Measurements from ENCODE around the gene SLC12A5.

- TF ChIP-seq, protein P1, sequence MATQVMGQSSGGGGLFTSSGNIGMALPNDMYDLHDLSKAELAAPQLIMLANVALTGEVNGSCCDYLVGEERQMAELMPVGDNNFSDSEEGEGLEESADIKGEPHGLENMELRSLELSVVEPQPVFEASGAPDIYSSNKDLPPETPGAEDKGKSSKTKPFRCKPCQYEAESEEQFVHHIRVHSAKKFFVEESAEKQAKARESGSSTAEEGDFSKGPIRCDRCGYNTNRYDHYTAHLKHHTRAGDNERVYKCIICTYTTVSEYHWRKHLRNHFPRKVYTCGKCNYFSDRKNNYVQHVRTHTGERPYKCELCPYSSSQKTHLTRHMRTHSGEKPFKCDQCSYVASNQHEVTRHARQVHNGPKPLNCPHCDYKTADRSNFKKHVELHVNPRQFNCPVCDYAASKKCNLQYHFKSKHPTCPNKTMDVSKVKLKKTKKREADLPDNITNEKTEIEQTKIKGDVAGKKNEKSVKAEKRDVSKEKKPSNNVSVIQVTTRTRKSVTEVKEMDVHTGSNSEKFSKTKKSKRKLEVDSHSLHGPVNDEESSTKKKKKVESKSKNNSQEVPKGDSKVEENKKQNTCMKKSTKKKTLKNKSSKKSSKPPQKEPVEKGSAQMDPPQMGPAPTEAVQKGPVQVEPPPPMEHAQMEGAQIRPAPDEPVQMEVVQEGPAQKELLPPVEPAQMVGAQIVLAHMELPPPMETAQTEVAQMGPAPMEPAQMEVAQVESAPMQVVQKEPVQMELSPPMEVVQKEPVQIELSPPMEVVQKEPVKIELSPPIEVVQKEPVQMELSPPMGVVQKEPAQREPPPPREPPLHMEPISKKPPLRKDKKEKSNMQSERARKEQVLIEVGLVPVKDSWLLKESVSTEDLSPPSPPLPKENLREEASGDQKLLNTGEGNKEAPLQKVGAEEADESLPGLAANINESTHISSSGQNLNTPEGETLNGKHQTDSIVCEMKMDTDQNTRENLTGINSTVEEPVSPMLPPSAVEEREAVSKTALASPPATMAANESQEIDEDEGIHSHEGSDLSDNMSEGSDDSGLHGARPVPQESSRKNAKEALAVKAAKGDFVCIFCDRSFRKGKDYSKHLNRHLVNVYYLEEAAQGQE (IDR thresholded peaks at IDR 0.05; ENCODE audit: insufficient read depth in 1 of 2, low read depth in 2 of 2, low read length in 2 of 2), result no peak
- TF ChIP-seq POLR2AphosphoS5 (IDR thresholded peaks at IDR 0.05; ENCODE audit: low read depth, low read length) (no peak), SIN3A (IDR thresholded peaks at IDR 0.05; ENCODE audit: borderline replicate concordance, insufficient read depth, low read length) (no peak), TAF1 (IDR thresholded peaks at IDR 0.05; ENCODE audit: borderline replicate concordance, insufficient read depth, low read length) (no peak)
Measured at GRCh38 chr20:46089167-46089416, 60.1 kb downstream of the SLC12A5 start.
